Loucy (cell line): ENCODE measurements around the gene ANO7.
"Not testable (repeated sequence)": the region's sequence is repeated elsewhere in the genome, so short reads cannot be mapped to it uniquely, and the experiment has no call there.

ENCODE experiments used
- H2AFZ ChIP-seq: fragments of 200-600 bp; sonication (generic); 2 replicates; pipeline ENCODE4 v1.6.0; 2016; ENCODE audit warnings: antibody characterized with exemption, mild to moderate bottlenecking, low read length, moderate library complexity
- H3F3A ChIP-seq: fragments of 200-600 bp; 2 replicates; pipeline ENCODE4 v1.6.0; 2016; ENCODE audit warnings: antibody characterized with exemption, low read depth, mild to moderate bottlenecking
- H3K27me3 ChIP-seq: fragments of 200-600 bp; sonication (generic); 2 replicates; pipeline ENCODE4 v1.6.1; 2014; ENCODE audit warnings: low read length, mild to moderate bottlenecking; ENCODE audit not compliant: insufficient read depth, poor library complexity, severe bottlenecking
- H3K36me3 ChIP-seq: fragments of 200-600 bp; sonication (generic); 2 replicates; pipeline ENCODE4 v1.6.1; 2016; ENCODE audit warnings: low read length; ENCODE audit not compliant: insufficient read depth
- H3K4me1 ChIP-seq: fragments of 200-600 bp; sonication (generic); 2 replicates; pipeline ENCODE4 v1.5.1; 2014; ENCODE audit warnings: low read length, mild to moderate bottlenecking; ENCODE audit not compliant: insufficient read depth, poor library complexity, severe bottlenecking
- H3K4me2 ChIP-seq: fragments of 200-600 bp; sonication (generic); 2 replicates; pipeline ENCODE4 v1.6.0; 2014; ENCODE audit warnings: antibody characterized with exemption, low read length, low read depth, mild to moderate bottlenecking; ENCODE audit not compliant: poor library complexity, severe bottlenecking
- H3K4me3 ChIP-seq: fragments of 200-600 bp; sonication (generic); 2 replicates; pipeline ENCODE4 v1.5.1; 2014; ENCODE audit warnings: low read length, mild to moderate bottlenecking, mixed read lengths; ENCODE audit not compliant: poor library complexity, severe bottlenecking
- H3K79me2 ChIP-seq: fragments of 200-600 bp; sonication (generic); 2 replicates; pipeline ENCODE4 v1.6.1; 2014; ENCODE audit warnings: low read length; ENCODE audit not compliant: insufficient read depth
- H3K9ac ChIP-seq: fragments of 200-600 bp; sonication (generic); 2 replicates; pipeline ENCODE4 v1.6.0; 2014; ENCODE audit warnings: mild to moderate bottlenecking, low read depth, low read length, moderate library complexity; ENCODE audit not compliant: poor library complexity, severe bottlenecking
- H3K9me2 ChIP-seq: fragments of 200-600 bp; sonication (generic); replicated peaks from 2 replicates; pipeline ENCODE4 v1.6.1; 2016; ENCODE audit warnings: low read depth, low read length, mixed read lengths
- H3K9me3 ChIP-seq: fragments of 200-600 bp; sonication (generic); 2 replicates; pipeline ENCODE4 v1.6.1; 2014; ENCODE audit warnings: mild to moderate bottlenecking, antibody characterized with exemption, low read length, low read depth; ENCODE audit not compliant: insufficient read depth
- H4K20me1 ChIP-seq: fragments of 200-600 bp; sonication (generic); 2 replicates; pipeline ENCODE4 v1.6.0; 2014; ENCODE audit warnings: antibody characterized with exemption, low read length, mild to moderate bottlenecking; ENCODE audit not compliant: insufficient read depth, poor library complexity, severe bottlenecking
- EZH2phosphoT487 ChIP-seq: fragments of 200-600 bp; IDR thresholded peaks from 2 replicates; pipeline ENCODE4 v1.6.1; 2018; ENCODE audit warnings: antibody characterized with exemption, mild to moderate bottlenecking, moderate library complexity, borderline replicate concordance
- TF ChIP-seq, protein P1 (sequence below): fragments of 200-600 bp; sonication (generic); conservative IDR thresholded peaks from 2 replicates; pipeline ENCODE4 v1.5.1; 2014; ENCODE audit warnings: mild to moderate bottlenecking, antibody characterized with exemption, low read length

Gene ANO7

DNA sequence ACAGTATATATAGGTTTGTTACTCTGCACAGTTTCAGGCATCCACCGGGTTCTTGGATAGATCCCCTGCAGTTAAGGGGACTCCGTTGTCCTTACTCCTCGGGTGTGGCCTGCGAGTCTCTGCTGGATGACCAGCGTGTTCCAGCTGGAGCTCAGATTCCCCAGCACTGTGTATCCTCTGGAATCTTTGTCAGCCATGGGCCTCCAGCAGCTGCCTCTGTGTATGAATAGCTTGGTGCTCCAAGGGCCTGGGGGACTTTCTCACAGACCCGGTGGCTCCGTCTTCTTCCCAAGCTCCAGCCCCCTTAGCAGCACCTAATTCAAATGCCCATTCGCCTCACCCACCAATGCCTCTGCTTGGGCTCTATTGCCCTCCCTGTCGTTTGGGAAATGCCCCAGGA lies 6.3 kb downstream of the ANO7 start:
- Histone ChIP-seq H3K4me2 (no peak overlapping the region), H4K20me1 (no peaks in the 10 kb centered on the region), H3K4me1 (no peaks in the 10 kb centered on the region), H3K4me3 (no peak overlapping the region), H3K27me3 (no peaks in the 10 kb centered on the region), H2AFZ (no peak overlapping the region), H3K36me3 (no peaks in the 10 kb centered on the region), H3K9me3 (no peaks in the 10 kb centered on the region), H3K9ac (no peak overlapping the region), H3K9me2 (no peaks in the 10 kb centered on the region), H3K79me2 (no peaks in the 10 kb centered on the region), H3F3A (no peaks in the 10 kb centered on the region)
- no peak for TF ChIP-seq EZH2phosphoT487
- TF ChIP-seq, protein P1, sequence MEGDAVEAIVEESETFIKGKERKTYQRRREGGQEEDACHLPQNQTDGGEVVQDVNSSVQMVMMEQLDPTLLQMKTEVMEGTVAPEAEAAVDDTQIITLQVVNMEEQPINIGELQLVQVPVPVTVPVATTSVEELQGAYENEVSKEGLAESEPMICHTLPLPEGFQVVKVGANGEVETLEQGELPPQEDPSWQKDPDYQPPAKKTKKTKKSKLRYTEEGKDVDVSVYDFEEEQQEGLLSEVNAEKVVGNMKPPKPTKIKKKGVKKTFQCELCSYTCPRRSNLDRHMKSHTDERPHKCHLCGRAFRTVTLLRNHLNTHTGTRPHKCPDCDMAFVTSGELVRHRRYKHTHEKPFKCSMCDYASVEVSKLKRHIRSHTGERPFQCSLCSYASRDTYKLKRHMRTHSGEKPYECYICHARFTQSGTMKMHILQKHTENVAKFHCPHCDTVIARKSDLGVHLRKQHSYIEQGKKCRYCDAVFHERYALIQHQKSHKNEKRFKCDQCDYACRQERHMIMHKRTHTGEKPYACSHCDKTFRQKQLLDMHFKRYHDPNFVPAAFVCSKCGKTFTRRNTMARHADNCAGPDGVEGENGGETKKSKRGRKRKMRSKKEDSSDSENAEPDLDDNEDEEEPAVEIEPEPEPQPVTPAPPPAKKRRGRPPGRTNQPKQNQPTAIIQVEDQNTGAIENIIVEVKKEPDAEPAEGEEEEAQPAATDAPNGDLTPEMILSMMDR, result no peak

DNA sequence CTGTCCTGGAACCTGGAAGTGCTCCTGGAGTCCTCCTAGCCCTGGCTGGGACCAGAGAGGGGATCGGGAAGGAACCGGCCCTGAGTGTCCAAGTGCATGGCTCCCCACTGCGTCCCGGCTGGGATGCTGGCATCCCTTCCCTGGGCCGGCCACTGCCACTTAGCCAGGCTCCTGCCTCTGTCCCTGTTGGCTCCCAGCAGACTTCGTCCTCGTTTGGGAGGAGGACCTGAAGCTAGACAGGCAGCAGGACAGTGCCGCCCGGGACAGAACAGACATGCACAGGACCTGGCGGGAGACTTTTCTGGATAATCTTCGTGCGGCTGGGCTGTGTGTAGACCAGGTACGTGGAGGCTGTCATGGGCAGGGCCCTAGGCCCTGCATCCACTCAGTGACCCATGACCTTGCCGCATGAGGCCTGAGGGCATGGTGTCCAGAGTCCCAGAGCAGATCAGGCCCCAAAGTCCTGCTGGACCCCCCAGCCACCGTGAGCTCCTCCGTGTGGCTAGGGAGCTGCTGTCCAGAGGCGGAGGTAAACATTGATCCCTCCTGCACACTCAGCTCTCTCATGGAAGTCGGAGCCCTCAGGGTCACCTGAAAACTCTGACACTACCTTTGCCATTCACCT lies 7.1 kb downstream of the ANO7 start:
- Histone ChIP-seq H2AFZ (no peak overlapping the region), H3K27me3 (no peaks in the 10 kb centered on the region), H3K4me1 (no peaks in the 10 kb centered on the region), H3K9ac (no peak overlapping the region), H3K9me3 (no peaks in the 10 kb centered on the region), H3K79me2 (no peaks in the 10 kb centered on the region), H3K9me2 (no peaks in the 10 kb centered on the region), H3K36me3 (no peaks in the 10 kb centered on the region), H3K4me3 (no peak overlapping the region), H3F3A (no peaks in the 10 kb centered on the region), H4K20me1 (no peaks in the 10 kb centered on the region), H3K4me2 (no peak overlapping the region)
- TF ChIP-seq, protein P1, result no peak
- TF ChIP-seq EZH2phosphoT487, result no peak

DNA sequence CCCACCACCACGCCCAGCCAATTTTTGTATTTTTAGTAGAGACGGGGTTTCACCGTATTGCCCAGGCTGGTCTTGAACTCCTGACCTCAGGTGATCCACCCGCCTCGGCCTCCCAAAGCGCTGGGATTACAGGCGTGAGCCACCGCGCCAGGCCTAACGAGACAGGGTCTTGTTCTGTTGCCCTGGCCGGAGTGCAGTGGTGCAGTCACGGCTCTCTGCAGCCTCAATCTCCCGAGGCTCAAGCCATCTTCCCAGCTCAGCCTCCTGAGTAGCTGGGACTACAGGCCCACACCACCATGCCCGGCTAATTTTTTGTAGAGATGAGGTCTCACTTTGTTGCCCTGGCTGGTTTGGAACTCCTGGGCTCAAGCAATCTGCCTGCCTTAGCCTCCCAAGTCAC lies 8.8 kb downstream of the ANO7 start:
- H3F3A ChIP-seq, H3K36me3 ChIP-seq, H3K4me1 ChIP-seq, H3K79me2 ChIP-seq, H2AFZ ChIP-seq, H3K9me3 ChIP-seq, H3K4me3 ChIP-seq, H3K9ac ChIP-seq, H3K27me3 ChIP-seq, H3K9me2 ChIP-seq, H3K4me2 ChIP-seq, H4K20me1 ChIP-seq: not testable (repeated sequence)

DNA sequence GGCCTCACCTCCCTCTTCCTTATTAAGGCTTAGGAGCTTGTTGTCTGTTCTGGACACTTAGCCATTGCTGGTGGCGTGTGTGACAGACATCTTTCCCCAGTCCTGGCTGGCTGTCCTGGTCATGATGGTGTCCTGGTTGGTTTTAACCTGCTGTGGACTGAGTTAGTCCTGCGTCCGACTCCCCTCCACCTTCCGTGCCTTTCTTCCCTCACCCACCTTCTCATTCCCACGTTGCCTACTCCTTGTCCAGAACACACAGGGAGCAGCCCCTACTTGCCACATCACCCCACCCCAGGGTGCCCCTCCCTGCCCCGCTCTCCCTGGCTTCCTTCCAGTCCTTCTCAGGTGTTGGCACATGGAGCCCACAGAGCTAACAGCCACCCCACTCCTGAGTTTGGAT lies 9.5 kb downstream of the ANO7 start:
- H3K9me3 ChIP-seq, result no peaks in the 10 kb centered on the region
- no peaks in the 10 kb centered on the region for H3K4me1 ChIP-seq
- H3K4me2 ChIP-seq, result no peak overlapping the region
- no peaks in the 10 kb centered on the region for H3K27me3 ChIP-seq
- no peaks in the 10 kb centered on the region for H3K9me2 ChIP-seq
- no peak overlapping the region for H3K4me3 ChIP-seq
- H3K36me3 ChIP-seq, result no peaks in the 10 kb centered on the region
- H3K79me2 ChIP-seq, result no peaks in the 10 kb centered on the region
- no peaks in the 10 kb centered on the region for H3F3A ChIP-seq
- H3K9ac ChIP-seq, result no peak overlapping the region
- TF ChIP-seq EZH2phosphoT487, result no peak
- TF ChIP-seq, protein P1, result no peak
- no peak overlapping the region for H2AFZ ChIP-seq
- no peaks in the 10 kb centered on the region for H4K20me1 ChIP-seq
